SK-N-SH (cell line): ENCODE measurements around the gene RBM20.

ENCODE experiments used
- EZH2phosphoT487 ChIP-seq: fragments of 200-600 bp; sonication (generic); IDR thresholded peaks from 2 replicates; pipeline ENCODE4 v1.6.1; 2017; ENCODE audit warnings: low read depth, mixed run types, mild to moderate bottlenecking, antibody characterized with exemption, moderate library complexity, borderline replicate concordance
- FOXJ3 ChIP-seq: sonication (generic); formaldehyde crosslinking; IDR thresholded peaks from 2 replicates; pipeline ENCODE4 v1.5.1; 2020; ENCODE audit warnings: mild to moderate bottlenecking, missing genetic modification reagents
- FOXM1 ChIP-seq: IDR thresholded peaks from 2 replicates; pipeline ENCODE4 v1.4.0; 2012; ENCODE audit warnings: low read depth, mild to moderate bottlenecking
- POLR2AphosphoS5 ChIP-seq: IDR thresholded peaks from 2 replicates; pipeline ENCODE4 v1.6.1; 2012; ENCODE audit warnings: low read depth, low read length
- RXRA ChIP-seq: IDR thresholded peaks from 2 replicates; pipeline ENCODE4 v1.4.0; 2012; ENCODE audit warnings: low read depth, mild to moderate bottlenecking, borderline replicate concordance
- SIN3A ChIP-seq: IDR thresholded peaks from 2 replicates; pipeline ENCODE4 v1.6.1; 2012; ENCODE audit warnings: low read depth, mild to moderate bottlenecking, low read length, moderate library complexity, borderline replicate concordance
- TF ChIP-seq, protein P1 (sequence below): fragments of 200-600 bp; sonication (generic); IDR thresholded peaks from 2 replicates; pipeline ENCODE4 v1.6.1; 2017; ENCODE audit warnings: antibody characterized with exemption, mild to moderate bottlenecking, moderate library complexity
- TF ChIP-seq, protein P2 (sequence below): IDR thresholded peaks from 2 replicates; pipeline ENCODE4 v1.6.1; 2012; ENCODE audit warnings: mild to moderate bottlenecking, low read depth, low read length, moderate library complexity

DNA sequence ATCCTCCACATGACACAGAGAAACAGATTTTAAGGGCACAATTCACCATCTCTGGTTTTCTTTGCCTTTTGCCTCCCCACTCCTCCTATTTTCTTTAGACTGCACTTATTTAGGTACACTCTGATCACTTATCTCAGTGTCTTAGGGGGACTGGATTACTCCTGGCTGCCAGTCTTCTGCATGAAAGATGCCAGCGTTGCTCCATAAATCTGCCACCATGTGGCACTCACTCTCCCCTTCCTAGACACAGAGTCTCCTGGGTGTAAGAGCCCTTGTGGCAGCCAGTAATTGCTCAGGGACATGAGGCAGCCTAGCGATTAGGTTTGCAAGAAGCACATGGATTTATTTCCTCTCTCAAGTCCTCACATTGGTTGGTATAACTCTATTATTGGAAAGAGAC, 34.5 kb upstream of the RBM20 start:
- TF ChIP-seq, protein P1, sequence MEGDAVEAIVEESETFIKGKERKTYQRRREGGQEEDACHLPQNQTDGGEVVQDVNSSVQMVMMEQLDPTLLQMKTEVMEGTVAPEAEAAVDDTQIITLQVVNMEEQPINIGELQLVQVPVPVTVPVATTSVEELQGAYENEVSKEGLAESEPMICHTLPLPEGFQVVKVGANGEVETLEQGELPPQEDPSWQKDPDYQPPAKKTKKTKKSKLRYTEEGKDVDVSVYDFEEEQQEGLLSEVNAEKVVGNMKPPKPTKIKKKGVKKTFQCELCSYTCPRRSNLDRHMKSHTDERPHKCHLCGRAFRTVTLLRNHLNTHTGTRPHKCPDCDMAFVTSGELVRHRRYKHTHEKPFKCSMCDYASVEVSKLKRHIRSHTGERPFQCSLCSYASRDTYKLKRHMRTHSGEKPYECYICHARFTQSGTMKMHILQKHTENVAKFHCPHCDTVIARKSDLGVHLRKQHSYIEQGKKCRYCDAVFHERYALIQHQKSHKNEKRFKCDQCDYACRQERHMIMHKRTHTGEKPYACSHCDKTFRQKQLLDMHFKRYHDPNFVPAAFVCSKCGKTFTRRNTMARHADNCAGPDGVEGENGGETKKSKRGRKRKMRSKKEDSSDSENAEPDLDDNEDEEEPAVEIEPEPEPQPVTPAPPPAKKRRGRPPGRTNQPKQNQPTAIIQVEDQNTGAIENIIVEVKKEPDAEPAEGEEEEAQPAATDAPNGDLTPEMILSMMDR: no peak
- TF ChIP-seq POLR2AphosphoS5 (no peak), FOXJ3 (no peak), SIN3A (no peak), EZH2phosphoT487 (no peak), RXRA (no peak), FOXM1 (no peak)
- TF ChIP-seq, protein P2, sequence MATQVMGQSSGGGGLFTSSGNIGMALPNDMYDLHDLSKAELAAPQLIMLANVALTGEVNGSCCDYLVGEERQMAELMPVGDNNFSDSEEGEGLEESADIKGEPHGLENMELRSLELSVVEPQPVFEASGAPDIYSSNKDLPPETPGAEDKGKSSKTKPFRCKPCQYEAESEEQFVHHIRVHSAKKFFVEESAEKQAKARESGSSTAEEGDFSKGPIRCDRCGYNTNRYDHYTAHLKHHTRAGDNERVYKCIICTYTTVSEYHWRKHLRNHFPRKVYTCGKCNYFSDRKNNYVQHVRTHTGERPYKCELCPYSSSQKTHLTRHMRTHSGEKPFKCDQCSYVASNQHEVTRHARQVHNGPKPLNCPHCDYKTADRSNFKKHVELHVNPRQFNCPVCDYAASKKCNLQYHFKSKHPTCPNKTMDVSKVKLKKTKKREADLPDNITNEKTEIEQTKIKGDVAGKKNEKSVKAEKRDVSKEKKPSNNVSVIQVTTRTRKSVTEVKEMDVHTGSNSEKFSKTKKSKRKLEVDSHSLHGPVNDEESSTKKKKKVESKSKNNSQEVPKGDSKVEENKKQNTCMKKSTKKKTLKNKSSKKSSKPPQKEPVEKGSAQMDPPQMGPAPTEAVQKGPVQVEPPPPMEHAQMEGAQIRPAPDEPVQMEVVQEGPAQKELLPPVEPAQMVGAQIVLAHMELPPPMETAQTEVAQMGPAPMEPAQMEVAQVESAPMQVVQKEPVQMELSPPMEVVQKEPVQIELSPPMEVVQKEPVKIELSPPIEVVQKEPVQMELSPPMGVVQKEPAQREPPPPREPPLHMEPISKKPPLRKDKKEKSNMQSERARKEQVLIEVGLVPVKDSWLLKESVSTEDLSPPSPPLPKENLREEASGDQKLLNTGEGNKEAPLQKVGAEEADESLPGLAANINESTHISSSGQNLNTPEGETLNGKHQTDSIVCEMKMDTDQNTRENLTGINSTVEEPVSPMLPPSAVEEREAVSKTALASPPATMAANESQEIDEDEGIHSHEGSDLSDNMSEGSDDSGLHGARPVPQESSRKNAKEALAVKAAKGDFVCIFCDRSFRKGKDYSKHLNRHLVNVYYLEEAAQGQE: no peak
